ENCODE data around the gene ZNF473.

DNA sequence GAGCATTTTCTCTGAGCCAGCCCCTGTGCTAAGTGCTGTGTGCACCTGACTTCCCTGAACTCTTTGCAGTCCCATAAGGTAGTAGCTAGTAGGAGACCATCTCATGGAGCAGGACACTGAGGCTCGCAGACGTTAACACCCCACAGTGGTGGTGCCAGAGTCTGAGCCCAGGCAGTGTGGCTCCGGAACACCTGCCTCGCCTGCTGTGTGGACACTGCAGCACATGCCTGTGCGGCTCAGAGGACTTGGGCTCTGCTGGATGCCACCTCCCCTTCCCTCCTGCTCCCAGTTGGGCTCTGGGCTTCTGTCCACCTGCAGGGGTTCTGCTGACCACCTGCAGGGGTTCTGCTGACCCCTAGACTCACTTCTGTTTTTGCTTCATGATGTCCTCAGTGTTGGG lies 37.8 kb upstream of the ZNF473 start:
- TF ChIP-seq, protein P1, sequence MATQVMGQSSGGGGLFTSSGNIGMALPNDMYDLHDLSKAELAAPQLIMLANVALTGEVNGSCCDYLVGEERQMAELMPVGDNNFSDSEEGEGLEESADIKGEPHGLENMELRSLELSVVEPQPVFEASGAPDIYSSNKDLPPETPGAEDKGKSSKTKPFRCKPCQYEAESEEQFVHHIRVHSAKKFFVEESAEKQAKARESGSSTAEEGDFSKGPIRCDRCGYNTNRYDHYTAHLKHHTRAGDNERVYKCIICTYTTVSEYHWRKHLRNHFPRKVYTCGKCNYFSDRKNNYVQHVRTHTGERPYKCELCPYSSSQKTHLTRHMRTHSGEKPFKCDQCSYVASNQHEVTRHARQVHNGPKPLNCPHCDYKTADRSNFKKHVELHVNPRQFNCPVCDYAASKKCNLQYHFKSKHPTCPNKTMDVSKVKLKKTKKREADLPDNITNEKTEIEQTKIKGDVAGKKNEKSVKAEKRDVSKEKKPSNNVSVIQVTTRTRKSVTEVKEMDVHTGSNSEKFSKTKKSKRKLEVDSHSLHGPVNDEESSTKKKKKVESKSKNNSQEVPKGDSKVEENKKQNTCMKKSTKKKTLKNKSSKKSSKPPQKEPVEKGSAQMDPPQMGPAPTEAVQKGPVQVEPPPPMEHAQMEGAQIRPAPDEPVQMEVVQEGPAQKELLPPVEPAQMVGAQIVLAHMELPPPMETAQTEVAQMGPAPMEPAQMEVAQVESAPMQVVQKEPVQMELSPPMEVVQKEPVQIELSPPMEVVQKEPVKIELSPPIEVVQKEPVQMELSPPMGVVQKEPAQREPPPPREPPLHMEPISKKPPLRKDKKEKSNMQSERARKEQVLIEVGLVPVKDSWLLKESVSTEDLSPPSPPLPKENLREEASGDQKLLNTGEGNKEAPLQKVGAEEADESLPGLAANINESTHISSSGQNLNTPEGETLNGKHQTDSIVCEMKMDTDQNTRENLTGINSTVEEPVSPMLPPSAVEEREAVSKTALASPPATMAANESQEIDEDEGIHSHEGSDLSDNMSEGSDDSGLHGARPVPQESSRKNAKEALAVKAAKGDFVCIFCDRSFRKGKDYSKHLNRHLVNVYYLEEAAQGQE (IDR thresholded peaks at IDR 0.05; ENCODE audit: insufficient read depth in 1 of 2, low read depth in 2 of 2, low read length in 2 of 2), result no peak; a peak in 1 of 4 replicates
- no peak for TF ChIP-seq TAF1 (IDR thresholded peaks at IDR 0.05; ENCODE audit: borderline replicate concordance, insufficient read depth, low read length)
- TF ChIP-seq POLR2AphosphoS5 (IDR thresholded peaks at IDR 0.05; ENCODE audit: low read depth, low read length), result no peak
